Measurements from ENCODE around the gene GLOD5.

DNA sequence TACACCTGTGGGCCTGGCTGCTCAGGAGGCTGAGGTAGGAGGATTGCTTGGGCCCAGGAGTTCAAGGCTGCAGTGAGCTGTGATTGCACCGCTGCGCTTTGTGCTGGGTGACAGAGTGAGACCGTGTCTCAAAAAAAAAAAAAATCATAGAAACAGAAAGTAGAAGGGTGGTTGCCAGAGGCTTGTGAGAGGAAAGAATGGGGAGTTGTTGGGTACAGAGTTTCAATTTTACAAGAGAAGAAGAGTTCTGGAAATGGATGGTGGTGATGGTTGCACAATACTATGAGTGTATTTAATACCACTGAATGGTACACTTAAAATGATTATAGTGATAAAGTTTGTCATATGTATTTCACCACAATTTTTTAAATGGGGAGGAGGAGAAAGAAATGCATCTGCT lies 10.2 kb upstream of the GLOD5 start:
- TF ChIP-seq EZH2 (IDR thresholded peaks at IDR 0.05; ENCODE audit: borderline replicate concordance) (no peak), EZH2phosphoT487 (IDR thresholded peaks at IDR 0.05; ENCODE audit: low read depth, severe bottlenecking, unreplicated experiment) (no peak)
- TF ChIP-seq, protein P1, sequence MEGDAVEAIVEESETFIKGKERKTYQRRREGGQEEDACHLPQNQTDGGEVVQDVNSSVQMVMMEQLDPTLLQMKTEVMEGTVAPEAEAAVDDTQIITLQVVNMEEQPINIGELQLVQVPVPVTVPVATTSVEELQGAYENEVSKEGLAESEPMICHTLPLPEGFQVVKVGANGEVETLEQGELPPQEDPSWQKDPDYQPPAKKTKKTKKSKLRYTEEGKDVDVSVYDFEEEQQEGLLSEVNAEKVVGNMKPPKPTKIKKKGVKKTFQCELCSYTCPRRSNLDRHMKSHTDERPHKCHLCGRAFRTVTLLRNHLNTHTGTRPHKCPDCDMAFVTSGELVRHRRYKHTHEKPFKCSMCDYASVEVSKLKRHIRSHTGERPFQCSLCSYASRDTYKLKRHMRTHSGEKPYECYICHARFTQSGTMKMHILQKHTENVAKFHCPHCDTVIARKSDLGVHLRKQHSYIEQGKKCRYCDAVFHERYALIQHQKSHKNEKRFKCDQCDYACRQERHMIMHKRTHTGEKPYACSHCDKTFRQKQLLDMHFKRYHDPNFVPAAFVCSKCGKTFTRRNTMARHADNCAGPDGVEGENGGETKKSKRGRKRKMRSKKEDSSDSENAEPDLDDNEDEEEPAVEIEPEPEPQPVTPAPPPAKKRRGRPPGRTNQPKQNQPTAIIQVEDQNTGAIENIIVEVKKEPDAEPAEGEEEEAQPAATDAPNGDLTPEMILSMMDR (IDR thresholded peaks at IDR 0.05; ENCODE audit: poor library complexity), result no peak

Data from hepatocyte (in vitro differentiated cells).